HepG2 (cell line): ENCODE results near the gene TFDP2. TPM values are rescaled to one million over a fixed set of nuclear protein-coding genes. Genes with fewer than 3 reads are reported as not detected.

Experiments used
- ATAC-seq: fragments of 200-7000 bp; cut with Tn5 transposase; 3 replicates; pipeline ENCODE4 v1.9.1; 2020; ENCODE audit warnings: mild to moderate bottlenecking, moderate library complexity
- BruUV-seq: library from RNA; stranded (reverse); fragments of 400-500 nt; replicated peaks from 2 replicates; lab custom pipeline; 2021; lab: Mats Ljungman, UMichigan
- CTCF ChIA-PET: fragments of 300-600 bp; formaldehyde crosslinking; extraction: SDS; loops from one replicate; lab custom pipeline; 2021; ENCODE audit warnings: low total read pairs, inconsistent platforms, low intra/inter-chr PET ratio; lab: Yijun Ruan, JAX
- POLR2A ChIA-PET: fragments of 350-600 bp; sonication (Branson Sonifier 250); formaldehyde crosslinking; loops from one replicate; lab custom pipeline; 2020; ENCODE audit warnings: antibody characterized with exemption, inconsistent platforms; lab: Yijun Ruan, JAX
- DNase-seq: peaks from one replicate; pipeline ENCODE4 v3.0.0-alpha.2; 2015; ENCODE audit warnings: low spot score
- FAIRE-seq: peaks from 3 replicates; lab custom pipeline; 2011; peaks lifted over from hg19 to GRCh38; lab: Jason Lieb, UNC
- H2AFZ ChIP-seq: one replicate; pipeline ENCODE4 v1.6.1; 2011; ENCODE audit warnings: low read length, inconsistent platforms
- H3K27ac ChIP-seq: fragments of 300-600 bp; 3 replicates; pipeline ENCODE4 v1.8.0; 2011; ENCODE audit warnings: mixed run types, mild to moderate bottlenecking, mixed read lengths, low read length, inconsistent platforms; ENCODE audit not compliant: insufficient read depth; ENCODE audit errors: extremely low read length
- H3K27me3 ChIP-seq, 2 experiments: fragments of 200-600 bp in 1 of 2; 2 replicates in 1 of 2; 3 replicates in 1 of 2; pipeline versions ENCODE4 v1.6.0 to v1.8.0; 2011; ENCODE audit warnings: low read length in 2 of 2, mild to moderate bottlenecking in 2 of 2, moderate library complexity in 2 of 2, inconsistent platforms in 1 of 2; ENCODE audit not compliant: insufficient read depth in 2 of 2, control insufficient read depth in 1 of 2
- H3K36me3 ChIP-seq, 2 experiments: fragments of 200-600 bp in 1 of 2; replicated peaks in 1 of 2; 2 replicates in 1 of 2; 3 replicates in 1 of 2; pipeline versions ENCODE4 v1.5.1 to v1.8.0; 2011; ENCODE audit warnings: low read length in 2 of 2, inconsistent platforms in 1 of 2; ENCODE audit not compliant: insufficient read depth in 2 of 2, control insufficient read depth in 1 of 2
- H3K4me1 ChIP-seq: 2 replicates; pipeline ENCODE4 v1.5.1; 2012; ENCODE audit warnings: low read length, inconsistent platforms; ENCODE audit not compliant: insufficient read depth
- H3K4me2 ChIP-seq: 2 replicates; pipeline ENCODE4 v1.6.0; 2011; ENCODE audit warnings: low read depth, low read length, inconsistent platforms
- H3K4me3 ChIP-seq, 3 experiments: fragments of 200-600 bp in 1 of 3; sonication (generic), shearing (Covaris generic) in 1 of 3; replicated peaks in 1 of 3; 2 replicates each; pipeline ENCODE4 v1.5.1; 2011 to 2016; ENCODE audit warnings: low read length in 3 of 3, inconsistent platforms in 2 of 3, low read depth in 2 of 3, mild to moderate bottlenecking in 2 of 3, control low read depth in 1 of 3, mixed read lengths in 1 of 3; ENCODE audit not compliant: insufficient read depth in 1 of 3
- H3K79me2 ChIP-seq: one replicate; pipeline ENCODE4 v1.6.1; 2011; ENCODE audit warnings: low read length, inconsistent platforms; ENCODE audit not compliant: insufficient read depth
- H3K9ac ChIP-seq: 2 replicates; pipeline ENCODE4 v1.6.0; 2011; ENCODE audit warnings: mild to moderate bottlenecking, low read depth, low read length, inconsistent platforms; ENCODE audit not compliant: insufficient read depth
- H3K9me3 ChIP-seq: 2 replicates; pipeline ENCODE4 v1.5.1; 2012; ENCODE audit warnings: mild to moderate bottlenecking, low read length
- H4K20me1 ChIP-seq: 2 replicates; pipeline ENCODE4 v1.6.0; 2011; ENCODE audit warnings: inconsistent platforms, mild to moderate bottlenecking, low read length, moderate library complexity; ENCODE audit not compliant: insufficient read depth
- CHCHD3 ChIP-seq: sonication (generic); formaldehyde crosslinking; IDR thresholded peaks from 2 replicates; pipeline ENCODE4 v1.8.0; 2022; ENCODE audit warnings: mild to moderate bottlenecking, missing genetic modification reagents, moderate library complexity
- HNF4A ChIP-seq: sonication (generic); formaldehyde crosslinking; IDR thresholded peaks from 2 replicates; pipeline ENCODE4 v1.4.0; 2020; ENCODE audit warnings: missing genetic modification reagents
- KLF15 ChIP-seq: sonication (generic); formaldehyde crosslinking; IDR thresholded peaks from 2 replicates; pipeline ENCODE4 v1.8.1; 2023; ENCODE audit warnings: borderline replicate concordance, mild to moderate bottlenecking, inconsistent platforms, missing genetic modification reagents, mixed read lengths
- MEIS2 ChIP-seq: sonication (generic); formaldehyde crosslinking; IDR thresholded peaks from 2 replicates; pipeline ENCODE4 v1.9.0; 2021; ENCODE audit warnings: mild to moderate bottlenecking, missing genetic modification reagents
- SRY ChIP-seq: sonication (generic); formaldehyde crosslinking; IDR thresholded peaks from 2 replicates; pipeline ENCODE4 v1.8.0; 2022; ENCODE audit warnings: mild to moderate bottlenecking, missing genetic modification reagents
- ZBTB38 ChIP-seq: sonication (generic); formaldehyde crosslinking; IDR thresholded peaks from 2 replicates; pipeline ENCODE4 v1.5.1; 2020; ENCODE audit warnings: mild to moderate bottlenecking, missing genetic modification reagents
- ZMYM3 ChIP-seq: sonication (generic); formaldehyde crosslinking; IDR thresholded peaks from 2 replicates; pipeline ENCODE4 v1.5.1; 2020; ENCODE audit warnings: mild to moderate bottlenecking, missing genetic modification reagents
- ZNF296 ChIP-seq: sonication (generic); formaldehyde crosslinking; conservative IDR thresholded peaks from 2 replicates; pipeline ENCODE4 v1.5.0; 2020; ENCODE audit warnings: mild to moderate bottlenecking, missing genetic modification reagents
- ZNF883 ChIP-seq: sonication (generic); formaldehyde crosslinking; IDR thresholded peaks from 2 replicates; pipeline ENCODE4 v1.5.1; 2020; ENCODE audit warnings: mild to moderate bottlenecking, missing genetic modification reagents; ENCODE audit errors: not compliant biosample characterization
- ZSCAN9 ChIP-seq: IDR thresholded peaks from 2 replicates; pipeline ENCODE4 v1.6.1; 2016; ENCODE audit warnings: borderline replicate concordance
- in situ Hi-C: cut with HindIII; loops from 2 replicates; pipeline ENCODE4 v1.10.0; 2017; ENCODE audit warnings: low pct_unique_long_range_greater_than_20kb; ENCODE audit not compliant: extremely low pct_ligation_motif_present
- intact Hi-C: fragments of 100-400 bp; cut with micrococcal nuclease; formaldehyde crosslinking; loops from one replicate; pipeline ENCODE4 v1.10.0; 2022; ENCODE audit not compliant: unreplicated experiment
- polyA plus RNA-seq, 8 experiments: library from polyadenylated mRNA; depleted of rRNA in 3 of 8; stranded (reverse) in 7 of 8; unstranded in 1 of 8; fragments of >200 nt; fragmentation: Illumina TruSeq in 4 of 8; extraction: Trizol in 4 of 8; gene quantifications; 2 replicates each; pipeline versions ENCODE4 v1.2.1 to v1.2.3, GENCODE V29; 2011 to 2016; ENCODE audit warnings: low read depth in 4 of 8, missing spikeins in 1 of 8, mixed read lengths in 1 of 8; ENCODE audit not compliant: insufficient read depth in 1 of 8
- total RNA-seq, 5 experiments: library from RNA; depleted of rRNA; stranded (reverse); fragments of >200 nt; fragmentation: Illumina TruSeq; extraction: Trizol; gene quantifications; 2 replicates each; pipeline ENCODE4 v1.2.3, GENCODE V29; 2016; ENCODE audit warnings: low read depth in 1 of 5
- TF ChIP-seq, protein P1 (sequence below): sonication (generic); formaldehyde crosslinking; IDR thresholded peaks from 2 replicates; pipeline ENCODE4 v1.4.0; 2020; ENCODE audit warnings: missing genetic modification reagents

Gene TFDP2
- total and polyA plus RNA-seq, 2 of the 13 experiments (the other 11 are each of a cell fraction or from before 2014, with no cell fraction given): 17.9 to 37.4 TPM

DNA sequence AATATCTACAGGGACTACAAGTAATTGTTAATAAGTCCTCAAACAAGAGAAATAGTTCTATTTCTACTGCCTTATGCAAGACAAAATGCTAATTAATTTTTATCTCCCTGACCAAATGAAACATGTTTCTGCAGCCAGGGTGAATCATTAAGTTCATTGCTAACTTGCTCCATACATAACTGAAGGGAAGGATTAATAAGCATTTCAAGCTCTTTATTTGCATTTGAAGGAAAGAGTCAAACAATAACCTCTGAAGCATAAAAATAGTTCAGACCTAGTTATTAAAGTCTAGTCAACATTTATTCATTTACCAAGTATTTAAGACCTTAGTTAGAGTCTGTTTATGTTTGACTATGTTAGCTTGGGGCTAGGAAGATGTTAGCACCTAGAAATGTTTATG lies 152.9 kb downstream of the TFDP2 start:
- Histone ChIP-seq H3K4me3 (no peak overlapping the region), H2AFZ (no peak overlapping the region), H3K9ac (no peak overlapping the region), H4K20me1 (no peaks in the 10 kb centered on the region), H3K36me3 (peaks cover 0 to 2% of the 10 kb centered on the region in 2 experiments; a peak in 1 of 5 replicates), H3K27ac (no peak overlapping the region), H3K4me2 (no peak overlapping the region), H3K79me2 (no peaks in the 10 kb centered on the region), H3K9me3 (no peaks in the 10 kb centered on the region), H3K4me1 (no peaks in the 10 kb centered on the region), H3K27me3 (no peaks in the 10 kb centered on the region)
- ATAC-seq (no peak), DNase-seq (no peak), FAIRE-seq (no peak)
- ChIA-PET CTCF (no interaction called here), POLR2A (no interaction called here)
- TF ChIP-seq KLF15 (CRISPR knock-in tag) (no peak), HNF4A (CRISPR knock-in tag) (no peak), ZNF883 (CRISPR knock-in tag) (no peak), SRY (CRISPR knock-in tag) (no peak), MEIS2 (no peak), CHCHD3 (CRISPR knock-in tag) (no peak), ZMYM3 (no peak), ZNF296 (no peak), ZBTB38 (CRISPR knock-in tag) (no peak), ZSCAN9 (no peak)
- TF ChIP-seq, protein P1, sequence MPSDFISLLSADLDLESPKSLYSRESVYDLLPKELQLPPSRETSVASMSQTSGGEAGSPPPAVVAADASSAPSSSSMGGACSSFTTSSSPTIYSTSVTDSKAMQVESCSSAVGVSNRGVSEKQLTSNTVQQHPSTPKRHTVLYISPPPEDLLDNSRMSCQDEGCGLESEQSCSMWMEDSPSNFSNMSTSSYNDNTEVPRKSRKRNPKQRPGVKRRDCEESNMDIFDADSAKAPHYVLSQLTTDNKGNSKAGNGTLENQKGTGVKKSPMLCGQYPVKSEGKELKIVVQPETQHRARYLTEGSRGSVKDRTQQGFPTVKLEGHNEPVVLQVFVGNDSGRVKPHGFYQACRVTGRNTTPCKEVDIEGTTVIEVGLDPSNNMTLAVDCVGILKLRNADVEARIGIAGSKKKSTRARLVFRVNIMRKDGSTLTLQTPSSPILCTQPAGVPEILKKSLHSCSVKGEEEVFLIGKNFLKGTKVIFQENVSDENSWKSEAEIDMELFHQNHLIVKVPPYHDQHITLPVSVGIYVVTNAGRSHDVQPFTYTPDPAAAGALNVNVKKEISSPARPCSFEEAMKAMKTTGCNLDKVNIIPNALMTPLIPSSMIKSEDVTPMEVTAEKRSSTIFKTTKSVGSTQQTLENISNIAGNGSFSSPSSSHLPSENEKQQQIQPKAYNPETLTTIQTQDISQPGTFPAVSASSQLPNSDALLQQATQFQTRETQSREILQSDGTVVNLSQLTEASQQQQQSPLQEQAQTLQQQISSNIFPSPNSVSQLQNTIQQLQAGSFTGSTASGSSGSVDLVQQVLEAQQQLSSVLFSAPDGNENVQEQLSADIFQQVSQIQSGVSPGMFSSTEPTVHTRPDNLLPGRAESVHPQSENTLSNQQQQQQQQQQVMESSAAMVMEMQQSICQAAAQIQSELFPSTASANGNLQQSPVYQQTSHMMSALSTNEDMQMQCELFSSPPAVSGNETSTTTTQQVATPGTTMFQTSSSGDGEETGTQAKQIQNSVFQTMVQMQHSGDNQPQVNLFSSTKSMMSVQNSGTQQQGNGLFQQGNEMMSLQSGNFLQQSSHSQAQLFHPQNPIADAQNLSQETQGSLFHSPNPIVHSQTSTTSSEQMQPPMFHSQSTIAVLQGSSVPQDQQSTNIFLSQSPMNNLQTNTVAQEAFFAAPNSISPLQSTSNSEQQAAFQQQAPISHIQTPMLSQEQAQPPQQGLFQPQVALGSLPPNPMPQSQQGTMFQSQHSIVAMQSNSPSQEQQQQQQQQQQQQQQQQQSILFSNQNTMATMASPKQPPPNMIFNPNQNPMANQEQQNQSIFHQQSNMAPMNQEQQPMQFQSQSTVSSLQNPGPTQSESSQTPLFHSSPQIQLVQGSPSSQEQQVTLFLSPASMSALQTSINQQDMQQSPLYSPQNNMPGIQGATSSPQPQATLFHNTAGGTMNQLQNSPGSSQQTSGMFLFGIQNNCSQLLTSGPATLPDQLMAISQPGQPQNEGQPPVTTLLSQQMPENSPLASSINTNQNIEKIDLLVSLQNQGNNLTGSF (CRISPR knock-in tag): no peak
- intact Hi-C loops: no loop called here
- in situ Hi-C loops: no loop called here
- BruUV-seq: no TSS peak
